IPS-NIHi7 (cell line): Measurements from ENCODE around the gene AIMP1.
"Not testable (repeated sequence)": the region's sequence is repeated elsewhere in the genome, so short reads cannot be mapped to it uniquely, and the experiment has no call there.

ENCODE experiments used
- DNase-seq: peaks from one replicate; pipeline ENCODE4 v3.0.0; 2012; ENCODE audit warnings: mixed read lengths; ENCODE audit errors: extremely low spot score

Gene AIMP1

DNA sequence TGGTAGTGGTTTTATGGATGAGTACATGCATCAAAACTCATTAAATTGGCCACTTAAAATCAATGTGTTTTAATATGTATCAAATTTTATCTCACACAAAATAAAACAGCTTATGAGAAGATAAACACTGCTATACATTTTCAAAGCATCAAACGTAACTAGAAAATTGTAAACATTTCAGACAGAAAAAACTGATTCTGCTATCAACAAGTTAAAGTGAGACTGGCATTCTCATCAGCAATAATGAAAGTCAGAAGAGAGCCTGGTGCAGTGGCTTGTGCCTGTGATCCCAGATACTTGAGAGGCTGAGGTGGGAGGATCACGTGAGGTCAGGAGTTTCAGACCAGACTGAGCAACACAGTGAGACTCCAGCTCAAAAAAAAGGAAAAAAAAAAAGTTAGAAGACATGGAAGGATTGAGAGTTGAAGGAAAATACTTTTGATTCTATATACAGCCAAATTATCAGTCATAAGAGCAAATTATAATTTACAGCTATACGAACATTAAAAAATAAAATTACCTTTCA, 3.3 kb upstream of the AIMP1 start:
- DNase-seq, result no peak

DNA sequence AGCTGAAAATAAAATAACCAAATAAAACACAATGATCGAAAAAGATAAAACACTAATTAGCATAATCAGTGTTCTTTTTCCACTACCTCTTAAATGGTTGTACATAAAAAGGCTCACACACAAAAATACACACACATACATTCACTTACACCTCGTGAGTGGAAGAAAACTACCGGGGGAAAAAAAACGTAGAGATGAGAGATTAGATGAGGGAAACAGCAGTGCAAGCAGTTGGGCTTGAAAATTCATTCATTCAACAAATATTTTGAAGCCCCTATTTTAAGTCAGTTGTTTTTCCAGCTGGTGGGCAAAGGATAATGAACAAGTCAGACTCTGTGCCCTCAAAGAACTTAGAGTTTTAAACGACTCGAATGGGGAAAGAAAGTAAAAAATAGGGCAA, 1.4 kb upstream of the AIMP1 start:
- no peak for DNase-seq

DNA sequence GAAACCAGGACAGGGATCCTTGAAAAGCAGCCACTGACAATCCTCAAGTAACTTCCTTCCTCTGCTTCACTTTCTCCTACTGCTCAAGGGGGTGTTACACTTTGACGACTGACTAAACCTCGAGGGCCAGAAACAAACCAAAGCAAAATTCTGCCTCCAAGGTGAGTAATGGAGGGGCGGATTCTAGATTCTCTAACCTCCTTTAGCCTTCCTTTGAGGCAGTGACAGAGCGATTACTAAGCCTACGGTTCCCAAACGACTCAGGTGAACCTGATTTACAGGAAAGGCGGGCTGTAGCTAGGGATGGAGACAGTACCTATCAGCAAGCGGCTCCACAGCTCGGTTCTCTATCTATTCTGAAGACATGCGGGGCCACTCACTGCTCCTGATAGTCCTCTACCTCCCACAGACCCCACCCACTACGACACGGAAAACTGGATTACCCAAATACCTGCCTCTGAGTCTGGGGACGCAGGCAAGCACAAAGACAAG, 828 bp upstream of the AIMP1 start:
- no peak for DNase-seq

DNA sequence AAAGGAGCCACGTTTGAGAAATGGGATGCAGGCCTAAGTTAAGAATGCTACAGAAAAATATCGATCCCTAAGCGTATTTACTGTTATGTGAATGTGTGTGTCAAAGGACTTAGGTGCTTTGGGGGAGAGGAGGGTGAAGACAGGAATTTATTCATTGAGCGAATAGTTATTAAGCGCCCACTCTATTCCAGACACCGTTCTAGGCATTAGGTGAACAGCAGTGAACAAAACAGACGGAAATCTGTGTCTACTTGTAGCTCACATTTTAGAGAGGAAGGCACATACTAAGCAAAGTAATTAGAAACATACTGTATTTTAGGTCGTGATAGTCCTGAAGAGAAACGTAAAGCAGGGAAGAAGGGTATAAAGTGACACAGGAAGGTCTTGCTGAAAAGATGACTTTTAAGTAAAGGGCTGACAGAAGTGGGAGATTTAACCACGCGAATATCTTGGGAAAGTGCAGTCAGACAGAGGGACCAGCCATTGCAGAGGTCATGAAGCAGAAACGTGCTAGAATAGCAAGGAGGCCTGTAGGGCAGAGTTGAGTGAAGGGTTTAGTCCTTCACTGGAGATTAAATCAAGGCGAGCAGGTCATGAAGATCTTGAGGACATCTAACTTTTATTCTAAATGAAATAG, 541 bp downstream of the AIMP1 start:
- no peak for DNase-seq

GRCh38 chr4:106317815-106318214, 1.5 kb downstream of the AIMP1 start:
- DNase-seq, result no peak

DNA sequence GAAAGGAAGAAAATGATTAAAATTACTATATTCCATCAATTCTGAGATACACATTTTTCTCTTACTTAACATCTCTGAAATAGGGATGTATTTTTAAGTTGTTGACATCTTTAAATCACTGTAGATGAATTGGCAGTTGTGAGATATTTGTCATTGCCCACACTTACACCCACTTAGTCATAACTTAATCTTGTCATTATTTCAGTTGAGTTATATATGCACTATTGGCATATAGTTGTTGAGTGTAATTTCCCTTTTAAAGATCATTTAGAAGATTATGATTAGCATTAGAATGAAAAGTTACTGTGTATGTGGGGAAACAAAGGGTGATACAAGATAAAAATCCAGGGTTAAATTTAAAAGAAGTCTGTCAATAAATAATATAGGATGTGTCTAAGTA, 2.2 kb downstream of the AIMP1 start:
- no peak for DNase-seq

DNA sequence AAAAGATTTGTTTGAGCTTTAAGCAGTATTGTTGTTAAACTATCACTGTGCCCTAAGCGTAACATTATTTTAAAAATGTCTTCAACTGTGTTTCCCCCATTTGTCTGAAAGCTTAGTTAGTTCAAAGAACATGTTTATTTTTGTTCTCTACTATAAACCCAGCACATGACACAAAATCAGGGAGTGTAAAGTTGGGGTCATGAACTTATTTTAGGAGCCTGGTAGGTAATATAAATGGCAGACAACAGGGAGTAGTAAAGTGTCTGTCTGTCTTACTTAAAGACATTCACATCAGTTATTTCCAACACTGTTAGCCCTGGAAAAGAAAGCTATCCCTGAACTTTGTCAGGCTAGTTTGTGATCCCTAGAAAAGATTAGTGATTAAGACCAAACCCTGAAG, 3.9 kb downstream of the AIMP1 start:
- no peak for DNase-seq

DNA sequence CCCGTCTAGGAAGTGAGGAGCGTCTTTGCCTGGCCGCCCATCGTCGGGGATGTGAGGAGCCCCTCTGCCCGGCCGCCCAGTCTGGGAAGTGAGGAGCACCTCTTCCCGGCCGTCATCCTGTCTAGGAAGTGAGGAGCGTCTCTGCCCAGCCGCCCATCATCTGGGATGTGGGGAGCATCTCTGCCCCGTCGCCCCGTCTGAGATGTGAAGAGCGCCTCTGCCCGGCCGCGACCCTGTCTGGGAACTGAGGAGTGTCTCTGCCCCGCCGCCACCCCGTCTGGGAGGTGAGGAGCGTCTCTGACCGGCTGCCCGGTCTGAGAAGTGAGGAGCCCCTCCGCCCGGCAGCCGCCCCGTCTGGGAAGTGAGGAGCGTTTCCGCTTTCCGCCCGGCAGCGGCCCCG, 4.8 kb downstream of the AIMP1 start:
- DNase-seq, result not testable (repeated sequence)

DNA sequence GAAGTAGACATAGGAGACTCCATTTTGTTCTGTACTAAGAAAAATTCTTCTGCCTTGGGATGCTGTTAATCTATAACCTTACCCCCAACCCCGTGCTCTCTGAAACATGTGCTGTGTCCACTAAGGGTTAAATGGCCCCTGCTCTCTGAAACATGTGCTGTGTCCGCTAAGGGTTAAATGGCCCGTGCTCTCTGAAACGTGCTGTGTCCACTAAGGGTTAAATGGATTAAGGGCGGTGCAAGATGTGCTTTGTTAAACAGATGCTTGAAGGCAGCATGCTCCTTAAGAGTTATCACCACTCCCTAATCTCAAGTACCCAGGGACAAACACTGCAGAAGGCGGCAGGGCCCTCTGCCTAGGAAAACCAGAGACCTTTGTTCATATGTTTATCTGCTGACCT, 5.5 kb downstream of the AIMP1 start:
- not testable (repeated sequence) for DNase-seq

DNA sequence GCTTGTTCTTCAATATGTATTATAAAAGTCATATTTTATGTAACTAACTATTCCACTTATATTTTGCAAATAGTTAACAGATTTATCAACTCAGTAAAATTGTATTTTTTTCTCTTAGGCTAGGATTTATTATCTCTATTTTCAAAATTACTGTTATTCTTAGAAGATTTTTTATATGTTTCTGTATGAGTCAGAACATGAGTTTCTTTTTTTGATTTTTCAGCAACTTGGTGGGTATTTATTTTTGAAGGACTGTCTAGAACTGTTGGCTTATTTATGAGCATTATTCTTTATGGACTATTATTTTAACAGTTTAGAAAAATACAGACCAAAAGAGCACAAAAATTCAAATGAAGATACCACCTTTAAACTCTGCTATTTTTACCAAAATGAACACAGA, 6.8 kb downstream of the AIMP1 start:
- DNase-seq, result no peak

DNA sequence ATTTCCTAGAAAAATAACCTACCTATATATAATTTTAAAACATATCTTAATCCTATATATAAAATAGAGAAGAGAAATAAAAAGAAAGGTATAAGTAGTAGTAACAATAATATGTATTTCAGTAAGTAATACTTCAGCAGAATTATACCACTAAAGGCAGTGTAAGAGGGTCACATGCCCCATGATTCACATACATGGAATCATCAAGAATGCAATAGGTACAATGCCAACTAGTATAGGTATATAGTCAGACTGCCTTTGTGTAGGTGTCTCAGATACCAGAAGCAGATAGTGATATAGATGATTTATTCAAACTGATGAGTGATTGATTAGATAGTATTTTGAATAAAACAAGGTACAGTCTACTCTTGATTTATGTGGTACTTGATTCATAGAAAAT, 9.4 kb downstream of the AIMP1 start:
- DNase-seq, result no peak

GRCh38 chr4:106329041-106329618, 12.8 kb downstream of the AIMP1 start:
- DNase-seq, result peak; percentile 48

DNA sequence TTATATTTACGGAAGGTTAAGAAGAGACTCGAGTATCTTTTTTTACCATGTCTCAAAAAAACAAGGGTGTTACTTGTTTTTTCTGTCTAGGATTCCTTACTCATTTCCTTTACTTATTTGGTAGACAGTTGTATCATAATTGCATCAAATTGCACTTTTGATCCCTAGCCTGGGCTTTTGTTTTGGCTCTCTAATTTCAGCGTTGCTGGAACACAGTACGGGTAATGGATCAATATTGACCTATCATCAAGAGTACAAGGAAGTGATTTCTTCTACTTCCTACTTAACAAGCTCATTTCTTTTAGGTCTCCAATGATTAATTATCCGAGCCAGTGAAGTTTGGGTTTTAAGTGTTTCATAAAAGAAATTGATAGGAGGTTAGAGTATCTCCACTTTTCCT, 16.8 kb downstream of the AIMP1 start:
- no peak for DNase-seq

DNA sequence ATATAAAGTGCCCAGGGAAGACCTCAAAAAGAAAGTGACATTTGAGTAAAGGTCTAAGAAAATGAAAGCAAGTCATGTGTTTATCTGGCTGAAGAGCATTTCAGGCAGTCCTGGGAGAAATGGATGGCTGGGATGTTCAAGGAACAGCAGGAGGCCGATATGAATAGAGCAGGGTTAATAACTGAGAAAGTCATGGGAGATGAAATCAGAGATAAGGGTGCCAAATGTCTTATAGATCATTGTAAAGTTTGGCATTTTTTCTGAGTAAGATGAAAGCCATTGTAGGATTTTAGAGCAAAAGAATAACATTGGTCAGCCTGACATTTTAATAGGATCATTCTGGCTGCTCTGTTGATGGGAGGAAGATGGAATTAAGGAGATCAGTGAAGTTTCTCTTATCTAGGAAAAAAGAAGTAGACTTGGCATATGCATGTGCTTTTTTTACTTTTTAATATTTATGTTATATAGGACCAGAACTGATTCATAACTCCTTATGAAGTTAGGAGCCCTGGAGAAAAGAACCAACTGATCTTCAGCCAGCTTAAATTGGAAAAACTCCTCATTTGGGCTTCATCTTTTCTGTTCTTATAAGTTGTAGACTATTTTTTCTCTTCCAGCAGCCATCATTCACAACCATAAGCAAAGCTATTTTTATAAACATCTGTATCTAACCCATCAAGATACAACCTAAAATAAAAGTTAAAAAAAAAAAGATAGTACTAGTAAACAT, 18.6 kb downstream of the AIMP1 start:
- no peak for DNase-seq

DNA sequence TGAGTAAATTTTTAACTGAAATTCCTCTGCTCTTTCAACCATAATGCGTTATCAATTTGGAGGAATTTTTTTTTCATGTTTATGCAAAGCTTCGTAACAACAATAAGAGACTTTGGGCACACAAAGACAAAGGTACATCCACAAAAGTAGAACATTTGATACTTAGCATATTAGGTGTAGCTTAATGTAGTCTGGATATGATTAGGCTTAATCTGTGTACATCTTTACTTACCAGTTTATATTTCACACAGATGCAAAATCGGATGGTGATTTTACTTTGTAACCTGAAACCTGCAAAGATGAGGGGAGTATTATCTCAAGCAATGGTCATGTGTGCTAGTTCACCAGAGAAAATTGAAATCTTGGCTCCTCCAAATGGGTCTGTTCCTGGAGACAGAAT, 20.3 kb downstream of the AIMP1 start:
- DNase-seq, result no peak

DNA sequence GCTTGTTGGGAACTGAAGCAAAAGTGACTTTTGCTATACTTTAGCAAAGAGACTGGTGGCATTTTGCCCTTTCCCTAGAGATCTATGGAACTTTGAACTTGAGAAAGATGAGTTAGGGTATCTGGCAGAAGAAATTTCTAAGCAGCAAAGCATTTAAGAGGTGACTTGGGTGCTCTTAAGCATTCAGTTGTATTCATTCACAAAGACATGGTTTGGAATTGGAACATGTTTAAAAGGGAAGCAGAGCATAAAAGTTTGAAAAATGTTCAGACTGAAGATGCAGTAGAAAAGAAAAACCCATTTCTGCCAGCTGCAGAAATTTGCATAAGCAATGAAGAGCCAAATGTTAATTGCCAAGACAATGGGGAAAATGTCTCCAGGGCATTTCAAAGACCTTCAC, 21.6 kb downstream of the AIMP1 start:
- DNase-seq, result no peak

GRCh38 chr4:106338671-106339070, 22.3 kb downstream of the AIMP1 start:
- no peak for DNase-seq

GRCh38 chr4:106339431-106339830, 23.1 kb downstream of the AIMP1 start:
- no peak for DNase-seq

DNA sequence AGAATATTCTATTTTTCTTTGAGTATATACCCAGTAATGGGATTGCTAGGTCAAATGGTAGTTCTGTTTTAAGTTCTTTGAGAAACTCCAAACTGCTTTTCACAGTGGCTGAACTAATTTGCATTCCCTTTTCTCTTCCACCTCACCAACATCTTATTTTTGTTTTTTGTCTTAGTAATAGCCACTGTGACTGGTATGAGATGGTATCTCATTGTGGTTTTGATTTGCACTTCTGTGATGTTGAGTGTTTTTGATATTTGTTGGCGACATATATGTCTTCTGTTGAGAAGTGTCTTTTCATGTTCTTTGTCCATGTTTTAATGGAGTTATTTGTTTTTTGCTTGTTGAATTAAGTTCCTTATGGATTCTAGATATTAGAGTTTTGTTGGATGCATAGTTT, 24.4 kb downstream of the AIMP1 start:
- no peak for DNase-seq

DNA sequence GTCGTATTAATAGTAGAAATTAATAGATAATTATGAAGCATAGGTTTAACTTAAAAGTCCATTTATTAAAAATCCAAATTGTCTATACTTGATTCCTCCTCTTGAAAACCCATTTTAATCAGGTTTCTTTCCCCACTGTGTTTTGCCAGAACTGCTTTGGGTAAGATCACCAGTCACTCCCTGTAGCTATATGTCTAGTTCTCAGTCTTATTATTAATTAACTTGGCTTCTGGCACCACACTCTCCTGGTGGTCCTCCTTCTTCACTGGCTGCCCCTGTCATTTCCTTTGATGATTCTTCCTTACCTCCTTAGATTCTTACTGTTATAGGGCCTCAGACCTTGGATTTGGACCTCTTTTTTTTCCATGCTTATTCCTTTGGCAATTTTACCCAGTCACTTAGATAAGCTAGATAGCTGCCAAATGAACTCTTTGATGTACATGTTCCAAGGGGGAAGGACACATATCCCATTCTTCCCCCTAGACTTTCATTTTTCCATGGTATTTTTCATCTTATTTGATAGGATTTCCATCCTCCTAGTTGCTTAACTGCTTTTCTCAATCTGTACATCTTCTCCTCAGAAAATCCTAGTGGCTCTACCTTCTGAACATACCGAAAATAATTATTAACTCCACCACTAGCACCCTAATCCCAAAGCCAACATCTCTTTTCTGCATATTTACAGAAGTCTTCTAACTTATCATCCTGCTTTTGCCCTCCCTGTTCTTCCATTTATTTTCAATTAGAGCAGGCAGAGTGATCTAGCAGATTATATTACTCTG, 27.7 kb downstream of the AIMP1 start:
- DNase-seq, result no peak

GRCh38 chr4:106344647-106344970, 28.3 kb downstream of the AIMP1 start:
- no peak for DNase-seq

GRCh38 chr4:106347167-106347566, 30.8 kb downstream of the AIMP1 start:
- no peak for DNase-seq
